Cardiac muscle cell (in vitro differentiated cells and primary cell): ENCODE data around the gene LRRC8B. TPM values are rescaled to one million over a fixed set of nuclear protein-coding genes. Genes with fewer than 3 reads are reported as not detected.

ENCODE experiments used
- DNase-seq, 2 donors: peaks; one replicate each; pipeline versions ENCODE4 v3.0.0 to v3.0.0-alpha.2; 2010 to 2017; ENCODE audit warnings: low read depth in 1 of 2, low spot score in 1 of 2
- H3K27ac ChIP-seq: fragments of 200-600 bp; sonication (generic); 2 replicates; pipeline ENCODE4 v1.5.1; 2016
- H3K27me3 ChIP-seq: fragments of 200-600 bp; sonication (generic); 2 replicates; pipeline ENCODE4 v1.6.0; 2016; ENCODE audit warnings: control low read depth
- H3K36me3 ChIP-seq: fragments of 200-600 bp; sonication (generic); 2 replicates; pipeline ENCODE4 v1.5.1; 2016; ENCODE audit warnings: control low read depth
- H3K4me1 ChIP-seq: fragments of 200-600 bp; sonication (generic); 2 replicates; pipeline ENCODE4 v1.8.1; 2017; ENCODE audit warnings: low read depth, mild to moderate bottlenecking, mixed run types
- H3K4me3 ChIP-seq: fragments of 200-600 bp; sonication (generic); 2 replicates; pipeline ENCODE4 v1.5.1; 2016; ENCODE audit warnings: mild to moderate bottlenecking
- H3K9me3 ChIP-seq: fragments of 200-600 bp; sonication (generic); 2 replicates; pipeline ENCODE4 v1.5.1; 2017; ENCODE audit warnings: low read depth, mild to moderate bottlenecking, control low read depth
- CTCF ChIP-seq: IDR thresholded peaks from 2 replicates; pipeline ENCODE4 v1.5.1; 2012; ENCODE audit warnings: low read depth, mild to moderate bottlenecking, low read length
- polyA plus RNA-seq: library from polyadenylated mRNA; unstranded; fragments of >200 nt; fragmentation: Nextera tagmentation; extraction: Ambion mirVana; gene quantifications from 2 replicates; pipeline ENCODE4 v1.2.1, GENCODE V29; 2016
- total RNA-seq: library from RNA; depleted of rRNA; stranded (reverse); fragments of >200 nt; gene quantifications from 2 replicates; pipeline ENCODE4 v1.2.3, GENCODE V29; 2016

LRRC8B gene
- total and polyA plus RNA-seq, 2 experiments from 2014 or later = 6.0 to 6.6 TPM

GRCh38 chr1:89552471-89553081 is 27.9 kb downstream of the LRRC8B start:
- H3K4me3 ChIP-seq = no peak overlapping the region
- H3K9me3 ChIP-seq = no peaks in the 10 kb centered on the region
- H3K27ac ChIP-seq = no peak overlapping the region
- no peaks in the 10 kb centered on the region for H3K27me3 ChIP-seq
- DNase-seq = peak in 1 of 2 donors; percentile 64
- TF ChIP-seq CTCF = no peak
- H3K4me1 ChIP-seq = peaks cover 19% of the 10 kb centered on the region
- no peaks in the 10 kb centered on the region for H3K36me3 ChIP-seq

GRCh38 chr1:89553157-89553556 is 28.5 kb downstream of the LRRC8B start:
- H3K4me1 ChIP-seq = peaks cover 19% of the 10 kb centered on the region
- DNase-seq = no peak
- no peak for TF ChIP-seq CTCF

GRCh38 chr1:89555550-89555949 is 30.9 kb downstream of the LRRC8B start:
- TF ChIP-seq CTCF = no peak
- Histone ChIP-seq H3K4me3 (no peak overlapping the region), H3K36me3 (no peaks in the 10 kb centered on the region), H3K4me1 (peaks cover 13% of the 10 kb centered on the region), H3K27me3 (no peaks in the 10 kb centered on the region), H3K9me3 (no peaks in the 10 kb centered on the region), H3K27ac (no peak overlapping the region)
- peak in 1 of 2 donors; percentile 12 for DNase-seq

More at GRCh38 chr1:89553157-89553556, 28.5 kb downstream of the LRRC8B start:
- Histone ChIP-seq H3K9me3 (no peaks in the 10 kb centered on the region), H3K27me3 (no peaks in the 10 kb centered on the region), H3K36me3 (no peaks in the 10 kb centered on the region), H3K27ac (no peak overlapping the region), H3K4me3 (no peak overlapping the region)

DNA sequence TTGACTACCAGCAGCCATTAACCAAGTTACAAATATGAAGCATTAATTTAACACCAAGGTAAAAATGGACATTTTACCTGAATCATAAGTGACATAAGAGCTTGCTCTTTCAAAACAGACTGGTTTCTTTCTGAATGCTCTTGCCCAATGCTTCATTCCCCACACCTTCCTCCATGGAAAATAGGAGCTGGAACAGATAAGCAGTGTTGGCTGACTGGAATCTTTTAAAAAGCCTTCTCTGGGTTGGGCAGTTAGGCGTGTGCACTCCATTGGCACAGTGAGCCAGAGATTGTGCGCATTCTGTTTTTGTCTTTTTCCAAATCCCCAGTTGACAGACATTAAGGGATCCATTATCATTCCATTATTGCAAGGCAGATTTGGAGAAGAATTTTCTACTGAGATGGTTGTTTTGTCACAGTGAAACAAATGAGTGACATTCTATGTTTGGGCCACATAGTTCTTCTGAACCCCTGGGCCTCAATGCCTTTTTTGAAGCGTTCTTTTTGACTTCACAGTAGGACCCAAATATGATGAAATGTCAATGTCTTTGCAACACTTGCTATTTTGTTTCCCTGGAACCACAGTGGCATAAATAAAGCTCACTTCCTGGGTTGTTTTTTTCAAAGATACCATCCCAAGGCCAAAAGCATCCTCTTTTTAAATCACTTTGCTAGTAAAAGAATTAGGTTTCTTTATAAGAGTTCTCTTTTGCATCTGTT is 32.3 kb downstream of the LRRC8B start:
- Histone ChIP-seq H3K9me3 (no peaks in the 10 kb centered on the region), H3K4me1 (peaks cover 13% of the 10 kb centered on the region), H3K36me3 (no peaks in the 10 kb centered on the region), H3K27ac (no peak overlapping the region), H3K27me3 (no peaks in the 10 kb centered on the region), H3K4me3 (no peak overlapping the region)
- DNase-seq = peak in 1 of 2 donors; percentile 34
- no peak for TF ChIP-seq CTCF

DNA sequence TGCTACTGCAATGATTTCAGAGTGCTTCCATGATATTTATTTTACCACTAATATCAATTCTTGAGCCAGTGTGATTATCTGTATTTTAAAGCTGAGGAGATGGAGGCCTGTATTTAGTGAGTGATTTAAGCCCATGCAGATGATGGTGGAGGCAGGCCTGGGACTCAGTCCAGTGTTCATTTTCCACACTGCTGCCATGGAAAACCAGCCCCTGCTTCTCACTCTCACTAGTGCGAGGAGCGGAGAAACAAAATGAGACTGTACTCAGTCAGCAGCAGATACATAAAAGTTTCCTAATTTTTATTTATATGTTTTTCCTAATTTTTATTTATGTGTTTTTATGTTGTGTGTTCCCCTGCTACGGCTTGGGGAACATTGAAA is 32.8 kb downstream of the LRRC8B start:
- Histone ChIP-seq H3K27me3 (no peaks in the 10 kb centered on the region), H3K27ac (no peak overlapping the region), H3K36me3 (no peaks in the 10 kb centered on the region), H3K4me3 (no peak overlapping the region), H3K9me3 (no peaks in the 10 kb centered on the region), H3K4me1 (peaks cover 13% of the 10 kb centered on the region)
- no peak for DNase-seq
- TF ChIP-seq CTCF = no peak
